DOHH2 (cell line): ENCODE results near the gene VPS72.

Experiments used
- H3F3A ChIP-seq: fragments of 200-600 bp; sonication (generic), shearing (Covaris generic); 2 replicates; pipeline ENCODE4 v1.6.0; 2016; ENCODE audit warnings: antibody characterized with exemption, mild to moderate bottlenecking; ENCODE audit not compliant: control insufficient read depth, insufficient read depth
- H3K27ac ChIP-seq: fragments of 200-600 bp; sonication (generic); 2 replicates; pipeline ENCODE4 v1.5.1; 2014; ENCODE audit warnings: low read depth, mild to moderate bottlenecking, low read length, moderate library complexity
- H3K27me3 ChIP-seq: fragments of 200-600 bp; sonication (generic); 2 replicates; pipeline ENCODE4 v1.6.1; 2014; ENCODE audit warnings: mild to moderate bottlenecking, low read length, mixed read lengths; ENCODE audit not compliant: control insufficient read depth
- H3K36me3 ChIP-seq: fragments of 200-600 bp; sonication (generic); 2 replicates; pipeline ENCODE4 v1.6.1; 2014; ENCODE audit warnings: mild to moderate bottlenecking, low read length, moderate library complexity, mixed read lengths; ENCODE audit not compliant: control insufficient read depth
- H3K4me1 ChIP-seq: fragments of 200-600 bp; sonication (generic); 2 replicates; pipeline ENCODE4 v1.6.1; 2014; ENCODE audit warnings: mild to moderate bottlenecking, low read length, mixed read lengths; ENCODE audit not compliant: control insufficient read depth
- H3K4me2 ChIP-seq: fragments of 200-600 bp; sonication (generic); 2 replicates; pipeline ENCODE4 v1.6.0; 2014; ENCODE audit warnings: mild to moderate bottlenecking, low read length, moderate library complexity
- H3K4me3 ChIP-seq: fragments of 200-600 bp; sonication (generic); 2 replicates; pipeline ENCODE4 v1.5.1; 2014; ENCODE audit warnings: mild to moderate bottlenecking, low read length, mixed read lengths
- H3K79me2 ChIP-seq: fragments of 200-600 bp; sonication (generic); 2 replicates; pipeline ENCODE4 v1.6.1; 2014; ENCODE audit warnings: mild to moderate bottlenecking, low read length, mixed read lengths; ENCODE audit not compliant: control insufficient read depth
- H3K9me2 ChIP-seq: fragments of 200-600 bp; sonication (generic); replicated peaks from 2 replicates; pipeline ENCODE4 v1.6.1; 2014; ENCODE audit warnings: mild to moderate bottlenecking, low read length, mixed read lengths; ENCODE audit not compliant: control insufficient read depth
- H3K9me3 ChIP-seq: fragments of 200-600 bp; sonication (generic); 2 replicates; pipeline ENCODE4 v1.6.1; 2014; ENCODE audit warnings: antibody characterized with exemption, low read length, mixed read lengths; ENCODE audit not compliant: control insufficient read depth, insufficient read depth
- H4K20me1 ChIP-seq: fragments of 200-600 bp; sonication (generic); 2 replicates; pipeline ENCODE4 v1.6.0; 2014; ENCODE audit warnings: low read depth, mild to moderate bottlenecking, antibody characterized with exemption, low read length, moderate library complexity; ENCODE audit not compliant: control insufficient read depth, insufficient read depth
- CTCF ChIP-seq: fragments of 200-600 bp; sonication (generic); IDR thresholded peaks from one replicate; pipeline ENCODE4 v1.5.1; 2014; ENCODE audit warnings: antibody characterized with exemption, mild to moderate bottlenecking, low read depth, low read length; ENCODE audit not compliant: poor library complexity, severe bottlenecking
- EZH2phosphoT487 ChIP-seq: fragments of 200-600 bp; sonication (generic); IDR thresholded peaks from 2 replicates; pipeline ENCODE4 v1.6.1; 2017; ENCODE audit warnings: borderline replicate concordance, mild to moderate bottlenecking, antibody characterized with exemption, low read length, moderate library complexity, mixed read lengths

VPS72 gene

GRCh38 chr1:151175863-151176262, 14.1 kb downstream of the VPS72 start, which contains the start of gene TMOD4:
TMOD4 (minus strand) TSS chr1:151175981; CDS start chr1:151174875, 1,106 bp downstream.
- Histone ChIP-seq H3K36me3 (peaks cover 57% of the 10 kb centered on the region), H3K79me2 (no peaks in the 10 kb centered on the region)
- TF ChIP-seq CTCF (peak; percentile 76), EZH2phosphoT487 (no peak)

GRCh38 chr1:151175041-151175741, 14.8 kb downstream of the VPS72 start:
- TF ChIP-seq EZH2phosphoT487 (no peak), CTCF (no peak)

More at GRCh38 chr1:151175863-151176262, 14.1 kb downstream of the VPS72 start, which contains the start of gene TMOD4:
- Histone ChIP-seq H3F3A (peaks cover 3% of the 10 kb centered on the region; the same call in 1 of the 2 replicates), H3K27ac (no peak within 1 kb of the TSS), H3K9me2 (no peaks in the 10 kb centered on the region), H3K9me3 (no peaks in the 10 kb centered on the region), H3K4me2 (no peak within 1 kb of the TSS), H4K20me1 (no peaks in the 10 kb centered on the region), H3K27me3 (no peaks in the 10 kb centered on the region), H3K4me3 (no peak within 1 kb of the TSS), H3K4me1 (no peaks in the 10 kb centered on the region)

GRCh38 chr1:151171190-151171589, 18.8 kb downstream of the VPS72 start:
- Histone ChIP-seq H3K4me1 (peaks cover 8% of the 10 kb centered on the region), H3F3A (peaks cover 3% of the 10 kb centered on the region; the same call in 1 of the 2 replicates), H3K9me3 (no peaks in the 10 kb centered on the region), H3K27me3 (no peaks in the 10 kb centered on the region), H3K79me2 (peaks cover 13% of the 10 kb centered on the region), H3K36me3 (peaks cover 65% of the 10 kb centered on the region), H4K20me1 (no peaks in the 10 kb centered on the region), H3K9me2 (no peaks in the 10 kb centered on the region), H3K27ac (no peak overlapping the region), H3K4me2 (no peak overlapping the region), H3K4me3 (no peak overlapping the region)
- TF ChIP-seq EZH2phosphoT487 (no peak), CTCF (no peak)

More at GRCh38 chr1:151175041-151175741, 14.8 kb downstream of the VPS72 start:
- H3F3A ChIP-seq = peaks cover 3% of the 10 kb centered on the region; the same call in 1 of the 2 replicates
- no peaks in the 10 kb centered on the region for H3K9me3 ChIP-seq
- H3K36me3 ChIP-seq = peaks cover 60% of the 10 kb centered on the region
- no peaks in the 10 kb centered on the region for H3K27me3 ChIP-seq
- no peaks in the 10 kb centered on the region for H4K20me1 ChIP-seq
- H3K27ac ChIP-seq = no peak overlapping the region
- no peak overlapping the region for H3K4me3 ChIP-seq
- H3K79me2 ChIP-seq = no peaks in the 10 kb centered on the region
- H3K4me2 ChIP-seq = no peak overlapping the region
- H3K9me2 ChIP-seq = no peaks in the 10 kb centered on the region
- H3K4me1 ChIP-seq = no peaks in the 10 kb centered on the region
